ENCODE results near the gene TAF1L. TPM values are rescaled to one million over a fixed set of nuclear protein-coding genes. Genes with fewer than 3 reads are reported as not detected.
"Not testable (repeated sequence)": the region's sequence is repeated elsewhere in the genome, so short reads cannot be mapped to it uniquely, and the experiment has no call there.

TAF1L gene
- total and polyA plus RNA-seq, 3 donors from 2014 or later, result 3.0 to 5.7 (median 4.8) TPM

- WGBS, 2 donors, result 82 to 86% methylated on average over 2 of the region's 2 CpGs
- H3K9me3 ChIP-seq, result no peaks in the 10 kb centered on the region
- no peak for TF ChIP-seq POLR2A (IDR thresholded peaks at IDR 0.05)
- H3K4me3 ChIP-seq, result no peak overlapping the region
- H3K4me1 ChIP-seq, result no peaks in the 10 kb centered on the region
- no peak overlapping the region for H3K27ac ChIP-seq
- DNase-seq, result no peak
- intact Hi-C loops (cut with DNase I; ENCODE audit: low total_unique reads), result no loop called here
- no peaks in the 10 kb centered on the region for H3K27me3 ChIP-seq
- no peaks in the 10 kb centered on the region for H3K36me3 ChIP-seq (ENCODE audit: low read depth, missing control alignments)
These were observed 28.7 kb downstream of the TAF1L start for GRCh38 chr9:32606811-32607210.

- no peaks in the 10 kb centered on the region for H3K27me3 ChIP-seq
- no peaks in the 10 kb centered on the region for H3K9me3 ChIP-seq
- WGBS, 2 donors, result 54 to 57% methylated on average over 12 of the region's 12 CpGs
- H3K36me3 ChIP-seq (ENCODE audit: low read depth, missing control alignments), result no peaks in the 10 kb centered on the region
- peak overlapping the region in 1 of 2 donors; percentile 3 for H3K4me3 ChIP-seq
- intact Hi-C loops (cut with DNase I; ENCODE audit: low total_unique reads), result no loop called here
- no peak for TF ChIP-seq POLR2A (IDR thresholded peaks at IDR 0.05)
- TF ChIP-seq CTCF (IDR thresholded peaks at IDR 0.05), result no peak
- no peak overlapping the region for H3K27ac ChIP-seq
- peak; percentile 21 for DNase-seq
- no peaks in the 10 kb centered on the region for H3K4me1 ChIP-seq
These were observed 31.3 kb downstream of the TAF1L start for GRCh38 chr9:32603914-32604852.

GRCh38 chr9:32599021-32599420 lies 36.4 kb downstream of the TAF1L start:
- H3K4me3 ChIP-seq; H3K36me3 ChIP-seq (ENCODE audit: low read depth, missing control alignments); H3K4me1 ChIP-seq; intact Hi-C loops (cut with DNase I; ENCODE audit: low total_unique reads); H3K9me3 ChIP-seq; DNase-seq; H3K27me3 ChIP-seq; H3K27ac ChIP-seq: not testable (repeated sequence)
- WGBS, 2 donors, result 83 to 88% methylated on average over 3 of the region's 3 CpGs

GRCh38 chr9:32596936-32597335 lies 38.5 kb downstream of the TAF1L start:
- no peak for DNase-seq
- intact Hi-C loops (cut with DNase I; ENCODE audit: low total_unique reads), result no loop called here
- TF ChIP-seq POLR2A (IDR thresholded peaks at IDR 0.05) (no peak), CTCF (IDR thresholded peaks at IDR 0.05) (no peak)
- Histone ChIP-seq H3K27me3 (no peaks in the 10 kb centered on the region), H3K4me3 (no peak overlapping the region), H3K4me1 (no peaks in the 10 kb centered on the region), H3K27ac (no peak overlapping the region), H3K9me3 (no peaks in the 10 kb centered on the region), H3K36me3 (ENCODE audit: low read depth, missing control alignments) (no peaks in the 10 kb centered on the region)

- no peaks in the 10 kb centered on the region for H3K9me3 ChIP-seq
- H3K4me1 ChIP-seq, result no peaks in the 10 kb centered on the region
- H3K36me3 ChIP-seq (ENCODE audit: low read depth, missing control alignments), result no peaks in the 10 kb centered on the region
- no peaks in the 10 kb centered on the region for H3K27me3 ChIP-seq
- intact Hi-C loops (cut with DNase I; ENCODE audit: low total_unique reads), result no loop called here
- H3K27ac ChIP-seq, result no peak overlapping the region
- 73 to 76% methylated on average over 3 to 4 of the region's 4 CpGs for WGBS, 2 donors
- DNase-seq, result no peak
- TF ChIP-seq CTCF (IDR thresholded peaks at IDR 0.05) (no peak), POLR2A (IDR thresholded peaks at IDR 0.05) (no peak)
- H3K4me3 ChIP-seq, result no peak overlapping the region
These were observed 39.2 kb downstream of the TAF1L start for GRCh38 chr9:32596096-32596865.
